H1 (cell line): ENCODE measurements around the gene SLC35B2.

Experiments
- CTCF ChIP-seq, 3 experiments: IDR thresholded peaks; 1 replicate in 2 of 3; 2 replicates in 1 of 3; pipeline versions ENCODE4 v1.5.1 to v1.6.1; 2011; ENCODE audit warnings: low read length in 3 of 3, mild to moderate bottlenecking in 3 of 3, inconsistent platforms in 2 of 3, low read depth in 1 of 3, moderate library complexity in 1 of 3; ENCODE audit not compliant: insufficient read depth in 1 of 3; ENCODE audit errors: control extremely low read depth in 1 of 3
- EP300 ChIP-seq, 2 experiments: IDR thresholded peaks; 1 replicate in 1 of 2; 2 replicates in 1 of 2; pipeline ENCODE4 v1.6.1; 2011 to 2012; ENCODE audit warnings: low read depth in 2 of 2, low read length in 2 of 2, mild to moderate bottlenecking in 2 of 2, borderline replicate concordance in 1 of 2, inconsistent platforms in 1 of 2, moderate library complexity in 1 of 2
- POLR2A ChIP-seq, 2 experiments: IDR thresholded peaks; 1 replicate in 1 of 2; 2 replicates in 1 of 2; pipeline ENCODE4 v1.6.1; 2011; ENCODE audit warnings: low read depth in 2 of 2, low read length in 2 of 2, mild to moderate bottlenecking in 2 of 2; ENCODE audit errors: control extremely low read depth in 1 of 2
- TEAD4 ChIP-seq: IDR thresholded peaks from 2 replicates; pipeline ENCODE4 v1.6.1; 2012; ENCODE audit warnings: low read depth, low read length, inconsistent platforms, mixed read lengths

- TF ChIP-seq EP300 (IDR thresholded peaks at IDR 0.05; ENCODE audit: borderline replicate concordance in 1 of 2, low read depth in 2 of 2, low read length in 2 of 2) = no peak
- no peak for TF ChIP-seq TEAD4
- no peak for TF ChIP-seq CTCF (IDR thresholded peaks at IDR 0.05; ENCODE audit: control extremely low read depth in 1 of 3, insufficient read depth in 1 of 3, low read depth in 1 of 3, low read length in 3 of 3)
- TF ChIP-seq POLR2A (IDR thresholded peaks at IDR 0.05; ENCODE audit: control extremely low read depth in 1 of 2, low read depth in 2 of 2, low read length in 2 of 2) = no peak
These were observed 18.0 kb upstream of the SLC35B2 start for GRCh38 chr6:44275271-44275748.
